GM21529 (cell line): ENCODE results near the gene ZNF597.
A peak's percentile ranks its signal among the peaks of the same experiment; 100 is the strongest.

ENCODE experiments used
- ATAC-seq: cut with Tn5 transposase; IDR thresholded peaks from one replicate; pipeline ENCODE4 v1.9.1; 2021; ENCODE audit not compliant: unreplicated experiment

ZNF597 gene

DNA sequence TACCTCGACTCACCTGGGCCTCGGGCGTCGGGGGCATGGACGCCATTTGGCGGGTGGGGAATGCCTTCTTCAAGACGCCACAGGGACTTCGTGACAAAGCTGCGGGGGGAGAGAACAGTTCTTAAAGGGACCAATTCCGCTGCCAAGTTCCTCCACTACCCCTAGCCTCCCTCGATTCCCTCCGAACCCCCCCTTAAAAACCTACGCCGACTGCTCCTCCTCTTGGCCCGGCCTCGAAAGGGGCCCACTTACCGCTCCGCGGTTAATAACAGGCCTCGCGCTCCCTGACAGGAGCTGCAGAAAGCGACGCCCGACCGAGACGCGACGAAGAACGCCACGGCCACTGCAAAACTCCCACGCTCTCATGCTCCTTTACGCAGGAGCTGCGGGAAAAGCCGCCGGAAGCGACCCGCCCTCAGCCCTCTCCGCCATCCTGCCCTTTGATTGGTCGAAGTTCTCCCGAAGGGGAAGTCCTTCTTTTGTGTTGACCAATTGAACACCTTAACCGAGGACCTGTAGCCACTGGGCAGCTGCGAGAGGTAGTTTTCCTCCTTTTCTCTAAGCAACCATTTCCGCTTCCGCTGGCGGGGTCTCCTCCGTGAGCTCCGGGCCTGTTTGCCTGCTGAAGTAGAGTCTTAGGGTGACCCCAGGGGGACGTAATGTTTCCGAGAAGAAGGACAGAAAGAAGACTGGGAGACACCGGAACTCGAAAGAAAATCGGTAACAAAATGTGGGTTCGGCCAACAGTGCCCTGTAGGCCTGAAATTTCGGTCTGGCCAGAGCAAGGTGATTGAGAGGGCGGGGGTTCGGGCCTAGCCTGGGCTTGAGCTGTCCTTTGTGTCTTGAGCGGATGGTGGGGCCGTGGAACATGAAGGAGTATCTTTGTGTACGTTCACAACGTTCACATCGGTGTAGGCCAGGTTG is at the start of gene ZNF597, which contains the start of gene NAA60:
Gene ZNF597, minus strand, starts transcription at position 397 of the 924 bp plus-strand sequence. Its CDS starts 351 bp downstream, at position 46.
Gene NAA60, plus strand, starts transcription at position 573 of the 924 bp plus-strand sequence. CDS start 32,548 bp downstream, outside the sequence.
- ATAC-seq, result peak; percentile 88

- no peak for ATAC-seq
Measured at GRCh38 chr16:3492356-3492755, 49.1 kb upstream of the ZNF597 start.

GRCh38 chr16:3490911-3491629 is 47.8 kb upstream of the ZNF597 start:
- ATAC-seq, result no peak

DNA sequence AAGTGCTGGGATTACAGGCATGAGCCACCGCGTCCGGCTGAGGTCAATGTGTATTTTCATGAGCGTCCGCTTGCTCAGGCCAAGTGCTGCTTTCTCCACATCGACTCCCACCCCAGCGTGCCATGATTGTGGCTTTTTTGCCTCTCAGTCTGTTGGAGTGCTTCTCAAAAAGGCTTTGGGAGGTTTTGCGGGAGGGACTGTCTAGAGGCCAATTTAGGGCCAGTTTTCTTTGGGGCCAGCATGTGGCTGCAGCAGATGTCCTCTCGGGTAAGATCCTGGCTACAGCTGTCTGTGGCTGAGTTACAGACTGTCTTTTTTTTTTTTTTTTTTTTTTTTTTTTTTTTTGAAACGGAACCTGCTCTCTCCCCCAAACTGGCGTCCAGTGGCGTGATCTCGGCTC is 45.5 kb upstream of the ZNF597 start:
- no peak for ATAC-seq

DNA sequence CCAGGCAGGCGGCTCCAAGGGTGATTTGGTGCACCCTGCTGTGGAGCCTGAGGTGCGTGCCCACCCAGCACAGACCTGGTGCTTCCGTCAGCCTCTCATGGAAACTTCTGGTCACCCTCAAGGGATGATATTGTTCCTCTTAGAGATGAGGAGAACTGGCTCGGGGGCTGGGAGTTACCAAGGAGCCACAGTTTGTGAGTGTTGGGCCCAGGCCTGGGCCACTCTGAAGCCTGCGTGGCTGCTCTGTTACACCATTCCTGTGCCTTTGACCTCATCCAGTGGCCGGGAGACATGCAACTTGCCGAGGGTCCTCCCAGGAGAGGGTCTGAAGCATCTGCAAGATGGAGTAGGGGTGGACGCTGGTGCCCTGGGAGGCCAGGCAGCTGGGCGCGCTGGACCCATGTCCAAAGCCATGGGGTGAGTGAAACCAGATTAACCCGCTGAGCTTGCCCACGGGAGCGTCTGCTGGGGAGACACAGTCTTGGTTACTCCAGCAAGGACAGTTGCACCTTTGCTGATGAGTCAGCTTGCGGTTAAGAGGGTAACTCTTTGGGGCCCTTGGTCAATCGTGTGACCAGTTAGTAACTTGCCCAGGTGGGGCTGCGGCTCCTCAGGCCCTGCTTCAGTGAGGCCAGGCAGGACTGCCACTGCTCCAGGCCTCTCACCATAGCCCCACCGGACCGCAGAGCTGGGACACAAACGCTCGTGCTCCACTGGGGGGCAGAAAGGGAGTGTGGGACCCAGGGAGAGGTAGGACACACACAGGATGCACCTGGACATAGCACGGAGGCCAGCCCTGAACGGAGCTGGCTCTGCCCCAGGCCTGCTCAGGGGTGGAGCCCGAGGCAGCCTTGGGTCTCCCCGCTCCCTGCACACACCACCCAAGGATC is 44.5 kb upstream of the ZNF597 start:
- no peak for ATAC-seq

GRCh38 chr16:3486506-3487215 is 43.4 kb upstream of the ZNF597 start:
- no peak for ATAC-seq

- no peak for ATAC-seq
Measured at GRCh38 chr16:3485821-3486505, 42.7 kb upstream of the ZNF597 start.

GRCh38 chr16:3485097-3485745 is 41.9 kb upstream of the ZNF597 start:
- no peak for ATAC-seq

GRCh38 chr16:3484318-3485096 is 41.2 kb upstream of the ZNF597 start:
- no peak for ATAC-seq

- no peak for ATAC-seq
Measured at GRCh38 chr16:3482659-3483241, 39.4 kb upstream of the ZNF597 start.

DNA sequence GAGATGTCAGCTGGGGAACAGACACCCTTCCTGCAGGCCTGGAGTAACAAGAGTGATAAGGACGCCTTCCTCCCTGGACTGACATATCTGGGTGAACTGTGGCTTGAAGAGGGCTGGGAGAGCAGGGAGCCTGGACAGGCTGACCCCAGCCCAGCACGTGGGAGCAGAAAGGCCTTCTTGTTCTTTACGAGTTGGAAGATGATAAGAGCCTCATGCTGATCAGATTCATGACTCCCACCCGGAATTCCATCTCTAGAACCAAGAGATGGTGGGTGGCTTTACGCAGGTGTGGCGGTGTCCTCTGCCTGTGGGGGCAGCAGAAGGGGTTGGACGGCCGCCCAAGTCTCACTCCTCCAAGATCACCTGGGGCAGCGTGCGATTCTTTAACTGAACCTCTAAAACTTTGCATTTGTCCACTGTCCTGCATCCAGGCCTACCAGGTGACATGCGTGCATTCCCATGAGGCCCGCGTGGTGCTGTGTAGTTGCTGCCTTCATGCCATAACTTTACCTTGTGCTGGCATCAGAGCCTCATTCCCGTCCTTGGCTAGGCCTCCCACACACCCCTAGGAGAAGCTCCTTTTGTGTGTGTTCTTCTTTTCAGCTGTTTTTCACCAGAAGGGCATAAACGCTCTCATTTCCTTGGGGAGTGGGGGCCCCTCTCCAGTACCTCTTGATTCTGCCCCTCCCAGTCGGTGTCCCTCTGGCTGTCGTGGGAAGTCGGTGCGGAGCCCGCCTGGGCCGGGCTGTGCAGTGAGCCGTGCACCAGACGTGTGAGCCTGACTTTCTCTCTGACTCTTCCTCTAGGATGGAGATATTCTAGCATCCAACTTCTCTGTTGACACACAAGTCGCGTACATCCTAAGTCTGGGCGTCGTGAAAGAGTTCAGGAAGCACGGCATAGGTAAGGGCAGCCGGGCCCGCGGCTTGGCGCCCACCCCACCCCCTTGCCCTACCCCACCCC is 38.7 kb upstream of the ZNF597 start:
- no peak for ATAC-seq

- no peak for ATAC-seq
Measured at GRCh38 chr16:3480901-3481695, 37.8 kb upstream of the ZNF597 start.

- no peak for ATAC-seq
Measured at GRCh38 chr16:3479654-3480216, 36.4 kb upstream of the ZNF597 start.

DNA sequence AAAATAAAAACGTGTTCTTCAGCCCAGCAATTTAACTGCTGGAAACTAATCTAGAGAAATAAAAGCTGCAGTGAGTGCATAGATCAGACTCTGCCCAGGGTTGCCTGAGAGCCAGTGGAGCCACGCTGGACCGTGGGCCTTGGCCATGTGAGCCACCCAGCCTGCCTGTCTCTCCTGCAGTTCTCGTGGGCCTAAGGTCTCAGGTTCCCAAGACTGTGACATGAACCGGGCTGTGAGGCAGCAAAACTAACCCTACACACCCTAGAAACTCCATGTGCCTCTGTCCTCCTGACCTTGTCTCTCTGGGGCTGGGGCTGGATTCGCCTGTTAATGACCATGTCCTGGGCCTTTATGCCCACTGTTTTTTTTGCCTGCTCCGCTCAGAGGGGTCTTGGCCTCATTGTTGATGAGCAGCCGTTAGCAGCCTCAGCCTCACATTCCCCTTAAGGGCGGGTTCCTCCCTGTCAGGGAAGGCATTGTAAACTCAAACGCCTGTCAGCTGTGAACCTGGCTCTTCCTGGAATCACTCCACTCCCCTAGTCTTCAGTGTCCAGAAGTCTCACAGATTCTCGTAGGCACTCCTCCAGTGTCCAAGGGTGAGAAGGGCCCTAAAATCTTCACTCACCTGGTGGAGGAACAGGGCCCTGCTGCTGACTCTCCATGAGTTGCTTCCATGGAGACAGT is 35.1 kb upstream of the ZNF597 start:
- ATAC-seq, result no peak

DNA sequence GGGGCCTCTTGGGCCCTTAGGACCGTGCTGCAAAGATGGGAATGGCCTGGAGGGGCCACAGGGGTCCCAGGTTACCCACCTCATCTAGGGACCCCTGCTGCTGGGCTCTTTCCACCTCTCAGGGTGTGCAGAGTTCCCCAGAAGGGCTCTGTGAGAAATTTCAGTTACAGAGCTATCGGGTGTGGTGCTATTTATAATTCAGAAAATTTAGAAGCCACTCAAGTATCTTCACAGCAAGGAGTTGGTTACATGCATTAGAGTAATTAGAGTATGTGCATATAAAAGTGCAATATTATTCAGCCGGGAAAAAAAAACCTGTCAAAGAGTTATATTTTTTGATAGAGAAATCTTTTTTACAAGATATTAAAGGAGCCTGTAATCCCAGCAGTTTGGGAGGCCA is 33.1 kb upstream of the ZNF597 start:
- ATAC-seq, result no peak
